Epithelial cell of proximal tubule (primary cell): Measurements from ENCODE around the gene SIRT7. TPM values are rescaled to one million over a fixed set of nuclear protein-coding genes. Genes with fewer than 3 reads are reported as not detected.
"Not testable (repeated sequence)": the region's sequence is repeated elsewhere in the genome, so short reads cannot be mapped to it uniquely, and the experiment has no call there.

ENCODE experiments used
- DNase-seq: peaks from one replicate; pipeline ENCODE4 v3.0.0-alpha.2; 2011; ENCODE audit warnings: low read depth
- H3K4me3 ChIP-seq: 2 replicates; pipeline ENCODE4 v1.5.1; 2011; ENCODE audit warnings: low read depth, mild to moderate bottlenecking, low read length
- CTCF ChIP-seq: conservative IDR thresholded peaks from 2 replicates; pipeline ENCODE4 v1.5.1; 2012; ENCODE audit warnings: low read depth, mild to moderate bottlenecking, low read length
- total RNA-seq: library from RNA; depleted of rRNA; stranded (reverse); fragments of >200 nt; gene quantifications from 2 replicates; pipeline ENCODE4 v1.2.3, GENCODE V29; 2015

Gene SIRT7
- total RNA-seq, 1 donor from 2014 or later: 38.1 TPM

- TF ChIP-seq CTCF: no peak
- no peak overlapping the region for H3K4me3 ChIP-seq
- no peak for DNase-seq
Observed at GRCh38 chr17:81957691-81958432, 39.9 kb upstream of the SIRT7 start.

- no peak overlapping the region for H3K4me3 ChIP-seq
- TF ChIP-seq CTCF: no peak
- DNase-seq: no peak
Observed at GRCh38 chr17:81956607-81957589, 38.9 kb upstream of the SIRT7 start.

- TF ChIP-seq CTCF: no peak
Observed at GRCh38 chr17:81955756-81956544, 38.0 kb upstream of the SIRT7 start.

GRCh38 chr17:81955058-81955681 is 37.2 kb upstream of the SIRT7 start:
- DNase-seq: no peak
- no peak for TF ChIP-seq CTCF
- H3K4me3 ChIP-seq: no peak overlapping the region

More at GRCh38 chr17:81955756-81956544, 38.0 kb upstream of the SIRT7 start:
- no peak for DNase-seq
- no peak overlapping the region for H3K4me3 ChIP-seq

- DNase-seq: no peak
- no peak for TF ChIP-seq CTCF
- no peak overlapping the region for H3K4me3 ChIP-seq
Observed at GRCh38 chr17:81954131-81955057, 36.4 kb upstream of the SIRT7 start.

- not testable (repeated sequence) for DNase-seq, H3K4me3 ChIP-seq
Observed at GRCh38 chr17:81953443-81953842, 35.5 kb upstream of the SIRT7 start.
